ENCODE data around the gene ARID1B.

Gene ARID1B

DNA sequence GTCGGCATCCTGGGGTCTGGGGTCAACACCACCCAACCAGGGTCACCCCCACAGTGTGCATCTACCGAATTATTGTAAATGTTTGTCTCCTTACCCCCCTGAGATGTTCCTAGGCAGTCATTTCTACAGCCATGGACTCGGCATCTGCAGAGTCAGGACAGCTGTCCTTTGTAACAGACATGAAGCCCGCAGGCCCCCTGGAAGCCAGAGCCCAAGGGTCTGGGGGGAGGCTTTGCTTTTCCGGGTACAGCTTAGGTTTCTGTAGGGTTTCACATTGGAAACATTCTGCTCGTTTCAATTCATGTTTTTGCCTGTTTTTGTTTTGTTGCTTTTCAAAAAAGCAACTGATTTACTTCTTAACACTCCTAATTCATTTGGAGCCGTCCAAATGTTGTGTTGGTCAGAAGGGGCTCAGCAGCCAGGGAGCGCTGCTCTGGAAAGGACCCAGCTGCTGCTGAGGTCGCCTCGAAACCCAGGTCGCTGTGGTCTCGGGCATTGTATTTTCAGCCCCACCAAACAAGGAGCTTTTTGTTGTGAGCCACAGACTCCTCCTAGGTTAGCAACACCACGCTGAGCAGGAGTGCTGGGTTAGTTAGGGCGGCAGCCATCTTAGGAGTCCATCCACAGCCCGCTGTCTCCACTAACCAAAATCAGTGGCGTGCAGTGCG lies 385.7 kb downstream of the ARID1B start:
- DNase-seq (ENCODE audit: low spot score) = no peak
- no peak for TF ChIP-seq CTCF (IDR thresholded peaks at IDR 0.05; ENCODE audit: borderline replicate concordance, control extremely low read depth, extremely low read depth, insufficient read depth, missing control alignments)
- in situ Hi-C loops (cut with MboI; ENCODE audit: low sequenced_read_pairs, unreplicated experiment) = no loop called here

DNA sequence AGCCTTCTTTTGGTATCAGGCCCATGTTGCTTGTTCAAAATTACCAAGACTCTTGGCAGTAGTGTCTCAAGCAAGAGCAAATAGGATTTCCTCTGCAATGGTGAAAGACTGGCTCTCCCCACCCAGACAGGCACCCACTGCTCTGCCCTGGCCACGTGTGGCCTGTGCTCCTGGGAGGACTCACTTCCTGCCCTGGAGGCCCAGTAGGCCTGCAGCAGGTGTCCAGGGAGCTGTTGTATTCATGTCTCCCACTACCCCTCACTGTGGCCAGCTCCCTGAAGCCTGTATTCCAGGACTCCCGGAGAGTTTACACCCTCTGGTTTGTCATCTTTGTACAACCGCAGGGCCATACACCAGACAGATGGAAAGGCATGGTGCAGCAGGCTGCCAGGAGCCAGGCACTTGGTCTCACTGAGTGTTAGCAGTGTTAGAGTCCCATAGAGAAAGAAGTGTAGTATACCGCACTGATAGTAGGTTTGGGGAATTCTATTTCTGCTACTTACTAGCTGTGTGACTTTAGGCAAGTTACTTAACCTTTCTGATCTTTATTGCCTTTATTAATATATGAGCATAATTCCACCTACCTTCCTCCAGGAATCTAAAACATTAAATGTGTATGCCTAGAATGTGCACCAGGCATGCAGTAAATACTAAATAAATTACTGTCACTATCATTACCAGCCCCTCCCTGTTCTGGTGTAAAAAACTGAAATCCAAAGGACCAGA lies 386.4 kb downstream of the ARID1B start:
- DNase-seq (ENCODE audit: low spot score) = no peak
- in situ Hi-C loops (cut with MboI; ENCODE audit: low sequenced_read_pairs, unreplicated experiment) = no loop called here
- no peak for TF ChIP-seq CTCF (IDR thresholded peaks at IDR 0.05; ENCODE audit: borderline replicate concordance, control extremely low read depth, extremely low read depth, insufficient read depth, missing control alignments)

DNA sequence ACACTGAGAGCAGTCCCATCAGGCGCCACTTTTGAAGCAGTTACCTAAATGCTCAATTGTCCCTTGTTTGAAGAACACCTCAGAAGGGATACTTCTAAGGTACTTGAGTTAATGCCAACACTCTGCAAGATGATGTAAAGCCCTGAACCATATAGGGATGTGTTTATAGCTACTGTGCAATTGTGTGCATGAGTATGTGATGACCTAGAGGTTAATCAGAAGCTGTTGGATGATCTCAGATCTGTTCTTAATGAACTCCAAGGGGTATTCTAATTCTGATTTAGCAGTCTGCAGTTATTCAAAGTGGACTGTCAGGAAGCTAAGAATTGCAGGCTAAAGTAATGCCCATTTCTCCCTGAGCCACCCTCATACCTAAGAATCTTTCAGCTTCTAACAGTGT lies 387.8 kb downstream of the ARID1B start:
- no peak for DNase-seq (ENCODE audit: low spot score)
- in situ Hi-C loops (cut with MboI; ENCODE audit: low sequenced_read_pairs, unreplicated experiment) = no loop called here
- no peak for TF ChIP-seq CTCF (IDR thresholded peaks at IDR 0.05; ENCODE audit: borderline replicate concordance, control extremely low read depth, extremely low read depth, insufficient read depth, missing control alignments)

DNA sequence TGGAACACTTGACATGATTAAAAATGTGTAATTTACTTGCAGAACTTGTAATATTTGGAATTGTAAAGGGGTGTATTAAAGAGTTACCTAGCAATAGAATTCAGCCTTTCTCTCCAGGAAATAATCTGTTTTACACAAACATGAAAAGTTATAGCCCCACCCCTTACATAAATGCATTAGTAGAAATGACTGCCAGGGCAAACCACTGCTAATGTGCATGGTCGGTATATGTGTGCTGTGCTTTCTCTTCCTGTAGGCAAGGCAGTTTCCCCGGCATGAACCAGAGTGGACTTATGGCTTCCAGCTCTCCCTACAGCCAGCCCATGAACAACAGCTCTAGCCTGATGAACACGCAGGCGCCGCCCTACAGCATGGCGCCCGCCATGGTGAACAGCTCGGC lies 389.6 kb downstream of the ARID1B start:
- no peak for TF ChIP-seq CTCF (IDR thresholded peaks at IDR 0.05; ENCODE audit: borderline replicate concordance, control extremely low read depth, extremely low read depth, insufficient read depth, missing control alignments)
- no peak for DNase-seq (ENCODE audit: low spot score)
- in situ Hi-C loops (cut with MboI; ENCODE audit: low sequenced_read_pairs, unreplicated experiment) = no loop called here

GRCh38 chr6:157167837-157168236 lies 390.7 kb downstream of the ARID1B start:
- TF ChIP-seq CTCF (IDR thresholded peaks at IDR 0.05; ENCODE audit: borderline replicate concordance, control extremely low read depth, extremely low read depth, insufficient read depth, missing control alignments) = no peak
- DNase-seq (ENCODE audit: low spot score) = no peak
- in situ Hi-C loops (cut with MboI; ENCODE audit: low sequenced_read_pairs, unreplicated experiment) = no loop called here

DNA sequence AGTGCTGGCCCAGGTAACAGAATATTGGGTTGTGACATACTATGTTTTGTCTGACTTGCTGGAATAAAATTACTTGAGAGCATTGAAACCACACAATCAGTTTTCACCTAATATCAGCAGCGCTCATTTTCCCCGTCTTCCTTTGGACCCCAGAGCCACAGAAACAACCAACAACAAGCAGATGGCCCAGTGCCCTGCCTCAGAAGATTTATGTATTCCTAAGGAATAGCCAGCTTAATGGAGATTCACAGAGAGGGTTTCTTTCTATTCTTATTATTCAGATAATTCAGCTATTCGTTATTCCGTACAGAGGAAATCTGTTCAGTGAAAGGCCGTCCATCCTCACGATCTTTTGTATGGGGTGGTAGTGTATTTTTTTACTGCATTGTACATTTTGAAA lies 391.3 kb downstream of the ARID1B start:
- no peak for TF ChIP-seq CTCF (IDR thresholded peaks at IDR 0.05; ENCODE audit: borderline replicate concordance, control extremely low read depth, extremely low read depth, insufficient read depth, missing control alignments)
- DNase-seq (ENCODE audit: low spot score) = no peak
- in situ Hi-C loops (cut with MboI; ENCODE audit: low sequenced_read_pairs, unreplicated experiment) = no loop called here
